H9 (cell line): ENCODE data around the gene NPAS3. TPM values are rescaled to one million over a fixed set of nuclear protein-coding genes. Genes with fewer than 3 reads are reported as not detected.

Source experiments
- DNase-seq: peaks from one replicate; pipeline ENCODE4 v3.0.0-alpha.2; 2017
- H2AFZ ChIP-seq: one replicate; pipeline ENCODE4 v1.6.1; 2013; ENCODE audit warnings: mild to moderate bottlenecking, low read length, control low read depth, moderate library complexity
- H2AK5ac ChIP-seq: 2 replicates; pipeline ENCODE4 v1.6.1; 2013; ENCODE audit warnings: low read length, control low read depth, mixed read lengths; ENCODE audit not compliant: insufficient read length
- H2BK120ac ChIP-seq: one replicate; pipeline ENCODE4 v1.6.1; 2013; ENCODE audit warnings: low read depth, mild to moderate bottlenecking, low read length, control low read depth, inconsistent platforms; ENCODE audit not compliant: poor library complexity, severe bottlenecking
- H2BK12ac ChIP-seq: 2 replicates; pipeline ENCODE4 v1.6.1; 2013; ENCODE audit warnings: low read length, control low read depth, mixed read lengths, low read depth; ENCODE audit not compliant: insufficient read length
- H2BK15ac ChIP-seq: 2 replicates; pipeline ENCODE4 v1.6.1; 2013; ENCODE audit warnings: low read depth, low read length, control low read depth
- H2BK20ac ChIP-seq: one replicate; pipeline ENCODE4 v1.6.1; 2013; ENCODE audit warnings: low read depth, mild to moderate bottlenecking, low read length, control low read depth, inconsistent platforms; ENCODE audit not compliant: poor library complexity, severe bottlenecking
- H2BK5ac ChIP-seq: 2 replicates; pipeline ENCODE4 v1.6.1; 2013; ENCODE audit warnings: low read length, control low read depth, mixed read lengths; ENCODE audit not compliant: insufficient read length
- H3K14ac ChIP-seq: 2 replicates; pipeline ENCODE4 v1.6.1; 2013; ENCODE audit warnings: low read length, control low read depth; ENCODE audit not compliant: insufficient read depth
- H3K18ac ChIP-seq: 2 replicates; pipeline ENCODE4 v1.6.1; 2013; ENCODE audit warnings: low read depth, mild to moderate bottlenecking, mixed read lengths, low read length, control low read depth; ENCODE audit not compliant: insufficient read length
- H3K23ac ChIP-seq: 2 replicates; pipeline ENCODE4 v1.6.1; 2013; ENCODE audit warnings: low read length, control low read depth, mixed read lengths, low read depth; ENCODE audit not compliant: insufficient read length
- H3K23me2 ChIP-seq: 2 replicates; pipeline ENCODE4 v1.6.1; 2013; ENCODE audit warnings: low read depth, mild to moderate bottlenecking, mixed read lengths, low read length, control low read depth; ENCODE audit not compliant: insufficient read length, poor library complexity, severe bottlenecking
- H3K27ac ChIP-seq: 2 replicates; pipeline ENCODE4 v1.5.1; 2013; ENCODE audit warnings: low read length, control low read depth, mixed read lengths, low read depth; ENCODE audit not compliant: insufficient read length
- H3K27me3 ChIP-seq: 2 replicates; pipeline ENCODE4 v1.6.1; 2013; ENCODE audit warnings: low read length, control low read depth, inconsistent platforms; ENCODE audit not compliant: insufficient read depth
- H3K4ac ChIP-seq: 2 replicates; pipeline ENCODE4 v1.6.1; 2013; ENCODE audit warnings: low read depth, mild to moderate bottlenecking, control low read depth, inconsistent platforms, low read length, moderate library complexity
- H3K4me1 ChIP-seq: 2 replicates; pipeline ENCODE4 v1.6.1; 2013; ENCODE audit warnings: low read length, control low read depth, inconsistent platforms; ENCODE audit not compliant: insufficient read depth
- H3K4me2 ChIP-seq: 2 replicates; pipeline ENCODE4 v1.6.1; 2013; ENCODE audit warnings: low read length, control low read depth, mixed read lengths; ENCODE audit not compliant: insufficient read length, insufficient read depth
- H3K56ac ChIP-seq: 2 replicates; pipeline ENCODE4 v1.6.1; 2013; ENCODE audit warnings: low read depth, mild to moderate bottlenecking, mixed read lengths, low read length, control low read depth; ENCODE audit not compliant: insufficient read length
- H3K79me1 ChIP-seq: 2 replicates; pipeline ENCODE4 v1.6.1; 2013; ENCODE audit warnings: low read depth, mild to moderate bottlenecking, moderate library complexity, low read length, control low read depth, inconsistent platforms; ENCODE audit not compliant: insufficient read depth, poor library complexity, severe bottlenecking
- H3K79me2 ChIP-seq: 2 replicates; pipeline ENCODE4 v1.6.1; 2013; ENCODE audit warnings: low read length, control low read depth, inconsistent platforms; ENCODE audit not compliant: insufficient read depth
- H3K9ac ChIP-seq: 2 replicates; pipeline ENCODE4 v1.6.1; 2013; ENCODE audit warnings: low read length, control low read depth, mixed read lengths; ENCODE audit not compliant: insufficient read length; ENCODE audit errors: extremely low read depth
- H3K9me3 ChIP-seq: one replicate; pipeline ENCODE4 v1.6.1; 2013; ENCODE audit warnings: low read depth, low read length, inconsistent platforms; ENCODE audit not compliant: control insufficient read depth
- H3T11ph ChIP-seq: one replicate; pipeline ENCODE4 v1.6.1; 2013; ENCODE audit warnings: mild to moderate bottlenecking, low read length, control low read depth, inconsistent platforms
- H4K20me1 ChIP-seq: one replicate; pipeline ENCODE4 v1.6.1; 2013; ENCODE audit not compliant: control insufficient read depth, insufficient read length, insufficient read depth
- H4K5ac ChIP-seq: 2 replicates; pipeline ENCODE4 v1.6.1; 2013; ENCODE audit warnings: low read depth, mild to moderate bottlenecking, mixed read lengths, low read length, control low read depth; ENCODE audit not compliant: insufficient read length
- H4K8ac ChIP-seq: replicated peaks from 2 replicates; pipeline ENCODE4 v1.6.1; 2013; ENCODE audit warnings: low read length, control low read depth, mixed read lengths, low read depth; ENCODE audit not compliant: insufficient read length
- H4K91ac ChIP-seq: 2 replicates; pipeline ENCODE4 v1.6.1; 2013; ENCODE audit warnings: low read depth, mild to moderate bottlenecking, moderate library complexity, mixed read lengths, low read length, control low read depth; ENCODE audit not compliant: insufficient read length
- H3K27ac Mint-ChIP-seq, 3 experiments: 2 replicates in 2 of 3; 3 replicates in 1 of 3; pipeline ENCODE4 v1.8.0; 2020 to 2021; ENCODE audit warnings: mixed read lengths in 3 of 3, mild to moderate bottlenecking in 1 of 3, moderate library complexity in 1 of 3
- H3K27me3 Mint-ChIP-seq: 2 replicates; pipeline ENCODE4 v1.8.0; 2021; ENCODE audit warnings: low read depth, mild to moderate bottlenecking, moderate library complexity, mixed read lengths
- H3K36me3 Mint-ChIP-seq, 3 experiments: 2 replicates in 2 of 3; 3 replicates in 1 of 3; pipeline ENCODE4 v1.8.0; 2020 to 2021; ENCODE audit warnings: low read depth in 3 of 3, mixed read lengths in 3 of 3; ENCODE audit not compliant: insufficient read depth in 1 of 3
- H3K4me1 Mint-ChIP-seq, 2 experiments: 2 replicates each; pipeline ENCODE4 v1.8.0; 2020; ENCODE audit warnings: mixed read lengths in 2 of 2
- H3K4me3 Mint-ChIP-seq, 2 experiments: 2 replicates in 1 of 2; 3 replicates in 1 of 2; pipeline ENCODE4 v1.8.0; 2020 to 2021; ENCODE audit warnings: mild to moderate bottlenecking in 2 of 2, mixed read lengths in 2 of 2, moderate library complexity in 1 of 2
- H3K9me3 Mint-ChIP-seq, 2 experiments: 2 replicates in 1 of 2; 3 replicates in 1 of 2; pipeline ENCODE4 v1.8.0; 2020; ENCODE audit warnings: mild to moderate bottlenecking in 2 of 2, mixed read lengths in 2 of 2, moderate library complexity in 1 of 2
- CTCF ChIP-seq: fragments of 200-600 bp; sonication (generic); conservative IDR thresholded peaks from 3 replicates; pipeline ENCODE4 v1.8.0; 2021; ENCODE audit warnings: antibody characterized with exemption, mild to moderate bottlenecking
- WGBS: extraction: QIAGEN DNeasy Blood & Tissue Kit; methylation state at CpG from one replicate; pipeline ENCODE4 v1.1.7; 2013; ENCODE audit warnings: missing lambda C conversion rate, low lambda C conversion rate, mixed read lengths; ENCODE audit not compliant: insufficient read length; ENCODE audit errors: extremely low coverage; 5-methylcytosine and 5-hydroxymethylcytosine counted together
- total RNA-seq: library from RNA; stranded (reverse); gene quantifications from 2 replicates; pipeline ENCODE4 v1.2.1, GENCODE V29; 2021

Gene NPAS3
- total RNA-seq, 1 experiment from 2014 or later = 0.17 TPM

DNA sequence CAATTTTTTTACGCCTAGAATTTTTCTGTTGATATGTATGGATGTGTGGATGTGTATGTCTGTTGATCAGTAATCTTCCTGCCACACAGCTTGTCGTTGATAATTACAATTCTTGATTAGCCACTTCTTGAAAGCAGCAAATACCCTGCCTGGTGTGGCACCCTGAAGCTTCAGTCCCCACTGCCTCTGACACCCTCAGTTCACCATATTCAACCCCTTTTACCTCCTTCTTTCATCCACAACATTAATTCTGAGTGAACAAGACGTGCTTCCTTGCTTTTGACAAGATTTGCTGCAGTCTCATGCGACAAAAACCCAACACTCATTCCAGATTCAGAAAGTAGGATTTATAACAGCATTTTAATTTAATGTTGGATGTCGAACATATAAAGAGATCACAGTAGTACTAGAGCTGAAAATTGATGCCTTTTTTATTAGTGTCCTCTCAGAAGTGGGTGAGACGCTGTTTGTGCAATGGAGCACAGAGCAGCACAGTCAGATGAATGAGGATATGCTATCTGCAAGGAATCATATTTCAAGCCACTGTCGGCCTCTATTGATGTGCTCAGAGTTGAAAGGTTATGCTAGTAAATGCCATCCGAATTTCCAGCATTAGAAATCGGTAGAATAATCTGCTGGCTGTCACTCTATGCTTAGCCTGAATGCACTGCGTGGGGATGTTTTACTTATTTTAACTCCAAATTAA lies 628.5 kb downstream of the NPAS3 start:
- Histone ChIP-seq H3K23ac (no peak overlapping the region), H3K14ac (no peak overlapping the region), H3K79me2 (no peaks in the 10 kb centered on the region), H3K27me3 (no peaks in the 10 kb centered on the region), H3K9ac (no peak overlapping the region), H3K4ac (no peak overlapping the region), H3K9me3 (no peaks in the 10 kb centered on the region), H2BK20ac (no peak overlapping the region), H2AK5ac (no peak overlapping the region), H4K8ac (no peak overlapping the region), H3K56ac (no peak overlapping the region), H2BK5ac (no peak overlapping the region), H3K18ac (no peak overlapping the region), H2AFZ (no peak overlapping the region), H3T11ph (no peak overlapping the region), H3K79me1 (no peaks in the 10 kb centered on the region), H3K4me1 (no peaks in the 10 kb centered on the region; the same call in 1 of the 2 replicates), H4K5ac (no peak overlapping the region), H4K20me1 (no peaks in the 10 kb centered on the region), H3K23me2 (no peaks in the 10 kb centered on the region), H2BK15ac (no peak overlapping the region), H3K4me2 (no peak overlapping the region), H4K91ac (no peak overlapping the region), H2BK12ac (no peak overlapping the region), H3K27ac (no peak overlapping the region), H2BK120ac (no peak overlapping the region)
- H3K4me3 Mint-ChIP-seq = no peak overlapping the region
- no peaks in the 10 kb centered on the region for H3K9me3 Mint-ChIP-seq
- peaks cover 21 to 25% of the 10 kb centered on the region in 2 experiments for H3K4me1 Mint-ChIP-seq
- no peak overlapping the region for H3K27ac Mint-ChIP-seq
- no peak for TF ChIP-seq CTCF
- no peaks in the 10 kb centered on the region for H3K36me3 Mint-ChIP-seq
- WGBS = no CpG with 5 or more reads among the region's 10 CpGs
- no peaks in the 10 kb centered on the region for H3K27me3 Mint-ChIP-seq
- no peak for DNase-seq
